SK-N-SH (cell line): ENCODE data around the gene BBIP1. TPM values are rescaled to one million over a fixed set of nuclear protein-coding genes. Genes with fewer than 3 reads are reported as not detected.

Experiments used
- CTCF ChIA-PET: fragments of 300-600, 350-600 bp; formaldehyde crosslinking; extraction: SDS; loops from one replicate; lab custom pipeline; 2021; lab: Yijun Ruan, JAX
- POLR2A ChIA-PET: fragments of 350-600 bp; sonication (Branson Sonifier 250); formaldehyde crosslinking; extraction: SDS; loops from one replicate; lab custom pipeline; 2020; ENCODE audit warnings: antibody characterized with exemption, inconsistent platforms; lab: Yijun Ruan, JAX
- DNase-seq: peaks from one replicate; pipeline ENCODE4 v3.0.0; 2012
- H2AFZ ChIP-seq: fragments of 200-600 bp; sonication (generic); 2 replicates; pipeline ENCODE4 v1.8.1; 2016; ENCODE audit warnings: antibody characterized with exemption, mild to moderate bottlenecking, low read depth
- H3F3A ChIP-seq: fragments of 200-600 bp; sonication (generic); replicated peaks from 2 replicates; pipeline ENCODE3; 2016; ENCODE audit warnings: antibody characterized with exemption, mild to moderate bottlenecking; ENCODE audit not compliant: insufficient read depth
- H3K27ac ChIP-seq, 2 experiments: fragments of 200-500 bp in 1 of 2; fragments of 200-600 bp in 1 of 2; sonication (Bioruptor generic) in 1 of 2; sonication (generic), shearing (Covaris generic) in 1 of 2; 2 replicates each; pipeline versions ENCODE4 v1.5.1 to v1.6.1; 2014 to 2016; ENCODE audit warnings: low read depth in 2 of 2, inconsistent platforms in 1 of 2, low read length in 1 of 2, mild to moderate bottlenecking in 1 of 2, mixed read lengths in 1 of 2
- H3K27me3 ChIP-seq: fragments of 200-600 bp; sonication (generic), shearing (Covaris generic); 2 replicates; pipeline ENCODE4 v1.6.1; 2016; ENCODE audit warnings: mixed run types; ENCODE audit not compliant: insufficient read depth
- H3K36me3 ChIP-seq, 2 experiments: fragments of 200-500 bp in 1 of 2; fragments of 200-600 bp in 1 of 2; sonication (Bioruptor generic) in 1 of 2; sonication (generic) in 1 of 2; replicated peaks in 1 of 2; 2 replicates each; pipeline versions ENCODE3 to v1.5.1; 2014 to 2016; ENCODE audit warnings: low read length in 1 of 2, mild to moderate bottlenecking in 1 of 2; ENCODE audit not compliant: insufficient read depth in 2 of 2, control insufficient read depth in 1 of 2
- H3K4me1 ChIP-seq, 2 experiments: fragments of 200-500 bp in 1 of 2; fragments of 200-600 bp in 1 of 2; sonication (Bioruptor generic) in 1 of 2; sonication (generic), shearing (Covaris generic) in 1 of 2; 2 replicates each; pipeline versions ENCODE4 v1.5.1 to v1.6.1; 2014 to 2016; ENCODE audit warnings: low read depth in 1 of 2, low read length in 1 of 2, mixed run types in 1 of 2; ENCODE audit not compliant: insufficient read depth in 2 of 2, control insufficient read depth in 1 of 2
- H3K4me2 ChIP-seq: fragments of 200-600 bp; sonication (generic), shearing (Covaris generic); 2 replicates; pipeline ENCODE4 v1.6.1; 2017; ENCODE audit warnings: mixed run types
- H3K4me3 ChIP-seq, 2 experiments: fragments of 200-500 bp in 1 of 2; fragments of 200-600 bp in 1 of 2; sonication (Bioruptor generic) in 1 of 2; sonication (generic), shearing (Covaris generic) in 1 of 2; 2 replicates each; pipeline versions ENCODE4 v1.5.1 to v1.8.1; 2014 to 2016; ENCODE audit warnings: low read depth in 2 of 2, inconsistent platforms in 1 of 2, low read length in 1 of 2, mild to moderate bottlenecking in 1 of 2, mixed read lengths in 1 of 2, moderate library complexity in 1 of 2
- H3K79me2 ChIP-seq: fragments of 200-600 bp; sonication (generic); 2 replicates; pipeline ENCODE4 v1.8.1; 2017; ENCODE audit warnings: mild to moderate bottlenecking; ENCODE audit not compliant: insufficient read depth
- H3K9ac ChIP-seq: fragments of 200-600 bp; sonication (generic); 2 replicates; pipeline ENCODE4 v1.6.1; 2017; ENCODE audit warnings: mixed run types
- H3K9me2 ChIP-seq: fragments of 200-600 bp; sonication (generic); 2 replicates; pipeline ENCODE4 v1.6.1; 2017; ENCODE audit warnings: mixed run types
- H3K9me3 ChIP-seq: fragments of 200-600 bp; sonication (generic); 2 replicates; pipeline ENCODE4 v1.6.1; 2017; ENCODE audit warnings: mixed run types, mild to moderate bottlenecking, moderate library complexity
- H4K20me1 ChIP-seq: fragments of 200-600 bp; sonication (generic); 2 replicates; pipeline ENCODE4 v1.6.1; 2017; ENCODE audit warnings: mild to moderate bottlenecking, mixed run types; ENCODE audit not compliant: insufficient read depth
- CTCF ChIP-seq: fragments of 200-600 bp; sonication (generic); IDR thresholded peaks from 2 replicates; pipeline ENCODE4 v1.6.1; 2017; ENCODE audit warnings: antibody characterized with exemption, mild to moderate bottlenecking, moderate library complexity
- ELF1 ChIP-seq: IDR thresholded peaks from 2 replicates; pipeline ENCODE4 v1.4.0; 2012
- FOSL2 ChIP-seq: IDR thresholded peaks from 2 replicates; pipeline ENCODE4 v1.4.0; 2012; ENCODE audit warnings: low read depth, mild to moderate bottlenecking, moderate library complexity, borderline replicate concordance
- FOXM1 ChIP-seq: IDR thresholded peaks from 2 replicates; pipeline ENCODE4 v1.4.0; 2012; ENCODE audit warnings: low read depth, mild to moderate bottlenecking
- JUND ChIP-seq: IDR thresholded peaks from 2 replicates; pipeline ENCODE4 v1.4.0; 2012
- MXI1 ChIP-seq: IDR thresholded peaks from 2 replicates; pipeline ENCODE4 v1.6.1; 2012; ENCODE audit warnings: mild to moderate bottlenecking, low read depth, low read length, improper control_type of control experiment
- NRF1 ChIP-seq: IDR thresholded peaks from 2 replicates; pipeline ENCODE4 v1.6.1; 2012; ENCODE audit warnings: low read depth, mild to moderate bottlenecking, low read length
- PBX3 ChIP-seq: IDR thresholded peaks from 2 replicates; pipeline ENCODE4; 2012
- REST ChIP-seq: IDR thresholded peaks from 2 replicates; pipeline ENCODE4 v1.6.1; 2012; ENCODE audit warnings: mild to moderate bottlenecking, low read depth, low read length, moderate library complexity
- SIN3A ChIP-seq: IDR thresholded peaks from 2 replicates; pipeline ENCODE4 v1.6.1; 2012; ENCODE audit warnings: low read depth, mild to moderate bottlenecking, low read length, moderate library complexity, borderline replicate concordance
- WGBS: methylation state at CpG from one replicate; pipeline ENCODE4 v1.1.6; 2017; ENCODE audit warnings: low lambda C conversion rate; 5-methylcytosine and 5-hydroxymethylcytosine counted together
- polyA plus RNA-seq, 3 experiments: library from polyadenylated mRNA; depleted of rRNA; stranded (reverse); fragments of >200 nt; gene quantifications; 2 replicates each; pipeline ENCODE4 v1.2.3, GENCODE V29; 2012

BBIP1 gene
- polyA plus RNA-seq, 1 of the 3 experiments (the other 2 are of a cell fraction), result 16.2 TPM

- no peak overlapping the region for H3K4me3 ChIP-seq
- no peak overlapping the region for H3K9ac ChIP-seq
- no peaks in the 10 kb centered on the region for H3K27me3 ChIP-seq
- H3K9me2 ChIP-seq, result no peaks in the 10 kb centered on the region
- H3K79me2 ChIP-seq, result peaks cover 95% of the 10 kb centered on the region
- H3K9me3 ChIP-seq, result no peaks in the 10 kb centered on the region
- H3K4me1 ChIP-seq, result peaks cover 0 to 6% of the 10 kb centered on the region in 2 experiments; a peak in 1 of 4 replicates
- H3K27ac ChIP-seq, result no peak overlapping the region
- H3F3A ChIP-seq, result no peaks in the 10 kb centered on the region
- no peak overlapping the region for H3K4me2 ChIP-seq
- 94% methylated on average over 1 of the region's 1 CpG for WGBS
- no peak overlapping the region for H2AFZ ChIP-seq
- CTCF ChIA-PET, result no interaction called here
- no peak for DNase-seq
- POLR2A ChIA-PET, result no interaction called here
- no peak for TF ChIP-seq NRF1
- no peak for TF ChIP-seq FOSL2
- TF ChIP-seq MXI1, result no peak
- TF ChIP-seq REST, result no peak
- TF ChIP-seq CTCF, result no peak
- no peak for TF ChIP-seq JUND
- no peak for TF ChIP-seq FOXM1
- no peak for TF ChIP-seq ELF1
- TF ChIP-seq SIN3A, result no peak
- TF ChIP-seq PBX3, result no peak
- TF ChIP-seq, all 33 proteins: peak for 0
- Histone ChIP-seq H3K36me3 (peaks cover 8 to 13% of the 10 kb centered on the region in 2 experiments), H4K20me1 (peaks cover 65% of the 10 kb centered on the region)
Measured at GRCh38 chr10:110960333-110960712, 41.3 kb upstream of the BBIP1 start.
